ENCODE measurements around the gene PLSCR4. TPM values are rescaled to one million over a fixed set of nuclear protein-coding genes. Genes with fewer than 3 reads are reported as not detected.

PLSCR4 gene
- total RNA-seq, 2 donors from 2014 or later = 27.9 to 37.6 TPM

- intact Hi-C loops (cut with DNase I) = no loop called here
- DNase-seq (no peak), ATAC-seq (peak in 1 of 2 donors; percentile 44)
Measured at GRCh38 chr3:146154995-146155394, 95.9 kb downstream of the PLSCR4 start.

- no peak for ATAC-seq
- intact Hi-C loops (cut with DNase I) = no loop called here
- DNase-seq = no peak
Measured at GRCh38 chr3:146154316-146154715, 96.6 kb downstream of the PLSCR4 start.

DNA sequence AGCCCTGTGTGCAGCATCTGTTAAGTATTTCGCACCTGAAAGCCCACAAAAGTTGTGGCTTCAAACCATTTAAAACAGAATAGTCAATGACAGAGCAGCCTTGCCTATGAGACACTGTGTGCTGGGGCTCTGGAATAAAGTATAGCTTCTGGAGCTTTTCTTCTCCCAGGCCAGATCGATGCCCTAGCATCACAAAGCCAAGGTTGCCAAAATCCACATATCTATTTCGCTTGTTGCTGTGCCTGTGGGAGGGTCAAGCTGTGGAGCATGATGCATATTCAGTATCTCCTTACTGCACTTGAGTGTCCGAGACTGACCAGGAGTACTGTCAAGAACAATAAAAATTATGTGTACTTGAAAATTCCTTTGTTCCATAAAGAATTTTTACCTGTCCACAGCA, 97.5 kb downstream of the PLSCR4 start:
- intact Hi-C loops (cut with DNase I) = no loop called here
- ATAC-seq (peak in 1 of 2 donors; percentile 27), DNase-seq (no peak)

DNA sequence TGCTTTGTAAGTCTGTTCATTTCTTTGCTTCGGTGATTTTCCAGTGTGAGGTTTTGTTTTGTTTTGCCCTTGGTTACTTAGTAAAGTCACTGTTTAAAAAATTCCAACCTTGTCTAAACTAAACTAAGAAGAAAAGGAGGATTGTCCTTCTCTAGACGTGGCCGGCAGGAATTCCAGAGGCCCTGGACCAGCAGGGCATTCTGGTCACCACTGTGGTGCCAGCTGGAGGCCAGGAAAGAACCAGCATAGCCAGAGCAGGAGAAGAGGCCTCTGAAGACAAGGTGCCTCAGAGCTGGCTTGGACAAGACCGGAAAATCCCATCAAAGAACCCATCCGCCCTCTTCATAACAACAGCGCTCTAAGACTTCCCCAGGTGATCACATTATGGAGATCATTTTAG, 98.1 kb downstream of the PLSCR4 start:
- intact Hi-C loops (cut with DNase I) = no loop called here
- DNase-seq = no peak
- ATAC-seq = peak; percentile 26 to 48

- intact Hi-C loops (cut with DNase I) = no loop called here
- ATAC-seq (peak; percentile 25 to 38), DNase-seq (no peak)
Measured at GRCh38 chr3:146148468-146148931, 102.4 kb downstream of the PLSCR4 start.

- ATAC-seq (no peak), DNase-seq (no peak)
- intact Hi-C loops (cut with DNase I) = no loop called here
Measured at GRCh38 chr3:146145642-146146041, 105.3 kb downstream of the PLSCR4 start.

- DNase-seq (no peak), ATAC-seq (peak; percentile 53 to 59)
- intact Hi-C loops (cut with DNase I) = no loop called here
Measured at GRCh38 chr3:146142757-146143156, 108.1 kb downstream of the PLSCR4 start.

Other genes with a start within 250 kb of the PLSCR4 start
- gene PLOD2, start 89.9 kb downstream of the PLSCR4 start, total RNA-seq = 10 to 100 TPM; 35.7 to 39.0 TPM
- gene PLSCR2, start 218.5 kb upstream of the PLSCR4 start, total RNA-seq = not detected